Caki2 (cell line): ENCODE data around the gene RASA3. TPM values are rescaled to one million over a fixed set of nuclear protein-coding genes. Genes with fewer than 3 reads are reported as not detected.

Experiments
- DNase-seq: peaks from one replicate; pipeline ENCODE4 v3.0.0-alpha.2; 2015; ENCODE audit warnings: low read depth
- in situ Hi-C: cut with HindIII; loops from 2 replicates; pipeline ENCODE4 v1.10.0; 2016; ENCODE audit warnings: low sequenced_read_pairs, low pct_unique_long_range_greater_than_20kb, mixed read lengths
- total RNA-seq: library from RNA; depleted of rRNA; stranded (reverse); fragments of >200 nt; shearing (Covaris generic); gene quantifications from 2 replicates; pipeline ENCODE4 v1.2.3, GENCODE V29; 2014; ENCODE audit warnings: low replicate concordance

The RASA3 gene
- total RNA-seq, 1 experiment from 2014 or later, result 11.5 TPM

- in situ Hi-C loops, result no loop called here
- DNase-seq, result no peak
Observed at GRCh38 chr13:114067886-114068651, 64.4 kb downstream of the RASA3 start.

DNA sequence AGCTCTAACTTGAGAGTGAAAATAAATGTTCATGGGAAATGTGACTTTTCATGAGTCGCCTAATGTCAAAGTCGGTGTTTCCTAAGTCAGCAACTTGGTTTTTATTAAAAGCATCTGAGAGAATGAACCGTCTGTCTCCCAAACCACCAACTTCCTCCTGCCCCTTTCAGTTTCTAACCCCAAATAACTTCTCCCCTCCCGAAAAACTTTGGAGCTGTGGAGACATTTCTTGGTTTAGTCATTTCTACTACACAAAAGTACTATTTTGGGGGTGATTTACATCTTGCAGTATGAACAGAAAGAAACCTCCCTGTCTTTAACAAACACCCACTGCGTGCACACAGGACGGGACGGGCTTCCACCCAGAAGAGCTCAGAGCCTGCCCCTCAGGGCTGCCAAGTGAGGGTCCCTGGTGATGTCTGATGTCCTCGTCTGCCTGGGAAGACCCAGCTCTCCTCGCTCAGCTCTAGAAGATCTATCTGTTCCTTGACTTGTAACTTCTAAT is 65.0 kb downstream of the RASA3 start:
- in situ Hi-C loops, result no loop called here
- no peak for DNase-seq

DNA sequence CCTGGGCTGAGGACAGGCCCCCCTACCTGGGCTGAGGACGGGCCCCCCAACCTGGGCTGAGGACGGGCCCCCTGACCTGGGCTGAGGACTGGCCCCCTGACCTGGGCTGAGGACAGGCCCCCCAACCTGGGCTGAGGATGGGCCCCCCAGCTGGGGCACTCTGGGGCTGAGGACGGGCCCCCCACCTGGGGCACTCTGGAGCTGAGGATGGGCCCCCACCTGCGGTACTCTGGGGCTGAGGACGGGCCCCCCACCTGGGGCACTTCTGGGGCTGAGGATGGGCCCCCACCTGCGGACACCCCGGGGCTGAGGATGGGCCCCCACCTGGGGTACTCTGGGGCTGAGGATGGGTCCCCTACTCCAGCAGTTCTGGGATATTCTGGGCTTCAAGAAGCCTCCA is 65.5 kb downstream of the RASA3 start:
- no peak for DNase-seq
- in situ Hi-C loops, result no loop called here

- in situ Hi-C loops, result no loop called here
- no peak for DNase-seq
Observed at GRCh38 chr13:114065926-114066774, 66.3 kb downstream of the RASA3 start.

- in situ Hi-C loops, result no loop called here
Observed at GRCh38 chr13:114065141-114065925, 67.1 kb downstream of the RASA3 start.

GRCh38 chr13:114064450-114065140 is 67.8 kb downstream of the RASA3 start:
- DNase-seq, result peak; percentile 51
- in situ Hi-C loops, result no loop called here

More at GRCh38 chr13:114065141-114065925, 67.1 kb downstream of the RASA3 start:
- DNase-seq, result peak; percentile 93

DNA sequence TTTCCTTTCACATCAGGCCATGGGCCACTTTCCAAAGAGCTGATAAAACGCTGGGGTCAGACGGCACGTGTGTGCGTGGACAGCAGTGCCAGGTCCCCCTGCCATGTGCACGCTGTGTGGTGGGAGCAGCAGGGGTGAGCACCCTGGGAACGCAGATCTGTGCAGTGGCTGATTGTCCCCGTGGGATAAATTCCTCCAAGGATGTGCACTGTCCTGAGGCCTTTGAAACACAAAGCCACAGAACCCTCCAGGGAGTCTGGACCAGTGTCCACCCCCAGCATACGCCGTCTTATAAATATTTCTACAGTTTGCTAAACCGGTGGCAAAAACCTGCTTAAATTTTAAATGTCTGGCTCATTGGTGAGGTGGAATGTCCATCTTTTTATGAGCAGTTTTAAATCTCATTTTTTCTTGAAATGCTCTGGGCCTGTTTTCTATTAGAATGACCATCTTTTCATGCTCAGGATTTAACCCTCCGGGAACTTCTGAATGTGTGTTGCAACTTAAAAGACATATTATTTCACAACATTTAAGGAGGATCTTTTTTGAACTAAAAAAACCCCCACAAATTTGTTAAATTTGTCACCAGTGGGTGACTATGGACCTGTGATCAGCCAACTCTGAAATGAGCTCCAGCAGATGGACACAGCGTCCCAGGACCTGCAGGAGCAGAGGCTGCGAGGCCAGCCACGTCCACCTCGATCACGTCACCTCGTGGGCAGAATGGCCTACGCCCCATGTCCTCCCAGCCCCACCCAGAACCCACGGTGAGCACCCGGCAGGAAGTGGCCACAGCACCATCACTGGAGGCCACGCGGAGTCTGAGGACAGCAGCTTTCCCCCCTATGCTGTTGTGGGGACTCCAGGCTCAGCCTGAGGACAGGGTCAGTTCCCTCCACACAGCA is 68.6 kb downstream of the RASA3 start:
- in situ Hi-C loops, result no loop called here
- DNase-seq, result no peak

DNA sequence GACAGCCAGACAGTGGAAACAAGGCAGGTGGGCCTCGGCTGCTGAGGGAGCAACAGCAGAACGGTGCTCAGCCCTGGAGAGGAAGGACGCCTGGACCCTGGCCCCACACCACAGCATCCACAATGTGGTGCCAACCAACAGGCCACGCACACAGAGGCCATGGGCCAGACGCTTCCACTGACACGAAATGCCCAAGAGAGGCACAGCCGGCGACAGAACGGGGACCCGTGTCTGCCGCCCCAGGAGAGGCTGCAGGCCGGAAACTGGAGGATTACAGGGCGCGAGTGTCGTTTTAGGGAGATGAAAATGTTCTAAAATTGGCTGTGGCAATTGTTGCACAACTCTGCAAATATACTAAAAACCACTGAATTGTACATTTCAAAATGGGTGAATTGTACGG is 69.7 kb downstream of the RASA3 start:
- DNase-seq, result no peak
- in situ Hi-C loops, result no loop called here

DNA sequence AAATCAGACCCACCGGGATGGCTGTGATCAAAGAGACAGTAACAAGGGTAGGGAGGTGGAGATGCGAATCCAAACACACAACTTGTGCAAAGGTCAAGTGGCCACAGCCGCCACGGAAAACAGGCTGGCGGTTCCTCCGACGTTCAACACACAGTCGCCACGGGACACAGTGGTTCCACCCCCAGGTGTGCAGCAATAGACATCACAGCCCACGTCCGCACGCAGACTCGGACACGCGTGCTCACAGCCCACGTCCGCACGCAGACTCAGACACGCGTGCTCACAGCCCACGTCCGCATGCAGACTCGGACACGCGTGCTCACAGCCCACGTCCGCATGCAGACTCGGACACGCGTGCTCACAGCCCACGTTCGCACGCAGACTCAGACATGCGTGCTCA is 70.1 kb downstream of the RASA3 start:
- in situ Hi-C loops, result no loop called here

DNA sequence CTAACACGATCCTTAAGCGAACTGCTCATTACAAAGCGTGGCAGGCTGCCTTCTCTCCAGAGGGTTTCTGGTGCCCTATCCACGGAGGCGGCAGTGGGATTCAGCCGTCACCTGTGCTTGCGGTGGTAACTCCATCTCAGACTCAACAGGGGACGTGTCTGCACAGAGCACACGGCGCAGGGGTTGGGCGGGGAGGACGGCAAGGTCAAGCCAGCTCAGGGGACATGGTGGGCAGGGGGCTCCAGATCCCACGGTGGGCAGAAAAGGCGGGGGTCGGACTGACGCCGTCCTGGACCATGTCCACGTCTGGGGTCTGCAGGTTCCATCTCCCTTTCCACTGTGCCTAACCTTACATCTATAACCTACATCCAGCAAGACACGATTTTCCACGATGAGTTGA is 70.7 kb downstream of the RASA3 start:
- no peak for DNase-seq
- in situ Hi-C loops, result no loop called here

More for the DNA sequence above, 70.1 kb downstream of the RASA3 start:
- no peak for DNase-seq

DNA sequence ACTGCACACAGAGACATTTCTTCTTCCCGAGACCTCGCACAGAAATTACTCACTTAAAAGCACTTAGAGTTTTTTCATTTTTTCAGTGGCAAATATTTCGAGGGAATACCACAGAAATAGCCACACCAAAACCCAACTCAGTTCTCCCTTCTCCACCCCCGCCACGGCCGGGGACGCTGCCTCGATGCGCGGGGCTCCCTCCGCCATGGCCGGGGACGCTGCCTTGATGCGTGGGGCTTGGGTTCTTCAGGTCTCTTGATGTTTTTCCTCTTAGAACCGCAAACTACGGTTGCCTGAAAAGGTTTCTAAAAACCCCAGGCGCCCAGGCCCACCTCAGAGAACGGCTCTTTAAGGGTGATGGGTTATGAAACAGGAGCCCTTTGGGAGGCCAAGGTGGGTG is 71.4 kb downstream of the RASA3 start:
- no peak for DNase-seq
- in situ Hi-C loops, result no loop called here

DNA sequence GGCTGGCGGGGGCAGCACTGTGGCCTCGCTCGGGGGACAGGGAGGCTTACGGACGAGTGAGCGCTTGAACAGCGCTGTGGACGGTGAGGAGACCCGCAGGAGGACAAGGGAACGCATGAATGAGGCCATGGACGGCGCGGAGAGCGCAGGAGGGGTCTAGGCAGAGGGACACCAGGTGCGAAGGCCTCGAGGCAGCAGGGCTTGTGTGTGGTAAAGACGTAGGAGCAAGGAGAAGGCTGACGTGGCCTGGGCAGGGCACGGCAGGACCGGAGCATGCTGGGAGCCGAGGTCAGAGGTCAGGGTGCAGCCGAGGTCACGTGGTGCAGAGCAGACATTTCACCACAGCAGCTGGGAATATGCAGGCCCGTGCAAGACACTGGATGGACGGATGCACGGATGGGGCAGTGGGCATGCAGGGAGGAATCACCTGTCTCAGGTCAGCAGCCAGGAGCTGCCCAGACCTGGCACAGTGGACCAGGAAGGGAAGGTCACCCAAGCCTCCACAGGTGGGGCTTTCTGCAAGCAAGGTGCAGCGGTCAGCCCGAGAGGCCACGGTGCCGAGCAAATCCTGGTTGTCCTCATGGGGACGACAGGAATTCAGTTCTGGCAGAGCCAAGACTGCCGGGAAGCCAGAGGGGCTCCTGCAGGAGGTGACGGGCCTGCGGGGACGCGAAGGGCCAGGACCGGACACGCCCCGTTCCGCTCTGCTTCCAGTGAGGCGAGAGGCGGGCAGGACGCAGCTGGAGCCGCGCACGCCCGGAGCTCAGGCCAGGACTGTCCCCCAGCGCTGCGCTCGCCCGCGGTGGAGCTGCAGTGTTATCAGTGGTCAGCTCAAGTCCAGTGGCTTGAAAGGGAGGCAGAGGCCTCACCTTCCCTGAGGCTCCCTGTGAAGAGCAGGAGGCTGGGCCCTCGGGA is 72.2 kb downstream of the RASA3 start:
- in situ Hi-C loops, result no loop called here
- DNase-seq, result no peak

DNA sequence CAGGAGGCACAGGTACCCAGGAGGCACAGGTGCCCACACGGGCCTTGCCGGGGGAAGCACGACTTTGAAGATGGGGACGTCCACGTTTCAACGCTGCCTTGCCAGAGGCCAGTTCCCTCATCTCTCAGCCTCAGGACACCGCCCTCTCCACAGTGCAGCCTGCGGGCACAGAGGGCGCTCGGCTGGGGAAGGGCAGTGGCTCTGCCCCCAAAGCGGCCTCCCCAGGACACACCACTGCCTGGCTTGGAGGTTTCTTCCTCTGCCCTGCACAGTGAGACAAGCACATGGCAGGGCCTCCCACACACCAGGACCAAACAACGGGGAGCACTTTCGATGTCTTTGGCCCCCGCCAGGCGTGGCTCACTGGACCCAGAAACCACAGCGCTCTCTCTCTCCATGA is 73.0 kb downstream of the RASA3 start:
- DNase-seq, result no peak
- in situ Hi-C loops, result no loop called here

- in situ Hi-C loops, result no loop called here
- no peak for DNase-seq
Observed at GRCh38 chr13:114058051-114058867, 74.2 kb downstream of the RASA3 start.
